ENCODE data around the gene KCNA4. TPM values are rescaled to one million over a fixed set of nuclear protein-coding genes. Genes with fewer than 3 reads are reported as not detected.
A peak's percentile ranks its signal among the peaks of the same experiment; 100 is the strongest.

The KCNA4 gene
- total RNA-seq (2021) (not detected in 2 replicates), Bru-seq, nascent RNA (not detected), BruChase-seq, experiment 1, labeled RNA remaining after a 2-hour chase (percentile 11 among the genes with signal in this experiment), BruChase-seq, experiment 2, labeled RNA remaining after a 6-hour chase (percentile 16 among the genes with signal in this experiment)
- long read RNA-seq = 0 reads

- no peaks in the 10 kb centered on the region for H4K20me1 ChIP-seq (ENCODE audit: insufficient read depth)
- TF ChIP-seq EZH2 (IDR thresholded peaks at IDR 0.05; ENCODE audit: low read depth) = no peak
- TF ChIP-seq CTCF (conservative IDR thresholded peaks at IDR 0.05) = no peak
- intact Hi-C loops (cut with micrococcal nuclease; ENCODE audit: unreplicated experiment) = no loop called here
- no peaks in the 10 kb centered on the region for H3K36me3 ChIP-seq (ENCODE audit: low read depth)
- H3K4me2 ChIP-seq = no peak within 1 kb of the TSS
- H3K9me3 ChIP-seq (ENCODE audit: insufficient read depth, low read depth) = no peaks in the 10 kb centered on the region
- H3K4me1 ChIP-seq (replicated peaks; ENCODE audit: insufficient read depth) = no peaks in the 10 kb centered on the region
- no peak within 1 kb of the TSS for H2AFZ ChIP-seq
- H3K27ac ChIP-seq = no peak within 1 kb of the TSS
- H3K79me2 ChIP-seq (ENCODE audit: low read depth) = no peaks in the 10 kb centered on the region
- H3K9me2 ChIP-seq (ENCODE audit: insufficient read depth) = no peaks in the 10 kb centered on the region
- CTCF ChIA-PET = no interaction called here
- H3K4me3 ChIP-seq = no peak within 1 kb of the TSS
- no peaks in the 10 kb centered on the region for H3F3A ChIP-seq (ENCODE audit: insufficient read depth, low read depth)
- no TSS peak for BruUV-seq (replicated peaks)
- POLR2A ChIA-PET (ENCODE audit: unreplicated experiment) = no interaction called here
- peaks cover 48% of the 10 kb centered on the region for H3K27me3 ChIP-seq (ENCODE audit: insufficient read depth, low read depth)
- DNase-seq = no peak
Measured at GRCh38 chr11:30016588-30017363, at the start of gene KCNA4. Gene KCNA4 (minus strand): TSS chr11:30017030. CDS start chr11:30012678, 4,352 bp downstream.

- Histone ChIP-seq H2AFZ (no peak overlapping the region), H3K9me3 (ENCODE audit: insufficient read depth, low read depth) (0 out of 2 replicates have a peak, but pooled peaks cover 9% of the 10 kb centered on the region), H3K27me3 (ENCODE audit: insufficient read depth, low read depth) (no peaks in the 10 kb centered on the region), H3K4me2 (no peak overlapping the region), H3F3A (ENCODE audit: insufficient read depth, low read depth) (no peaks in the 10 kb centered on the region), H3K36me3 (ENCODE audit: low read depth) (no peaks in the 10 kb centered on the region), H3K9me2 (ENCODE audit: insufficient read depth) (no peaks in the 10 kb centered on the region), H3K79me2 (ENCODE audit: low read depth) (no peaks in the 10 kb centered on the region), H3K4me3 (no peak overlapping the region), H3K4me1 (replicated peaks; ENCODE audit: insufficient read depth) (no peaks in the 10 kb centered on the region), H4K20me1 (ENCODE audit: insufficient read depth) (no peaks in the 10 kb centered on the region), H3K27ac (no peak overlapping the region)
- ChIA-PET POLR2A (ENCODE audit: unreplicated experiment) (no interaction called here), CTCF (no interaction called here)
- DNase-seq = no peak
- intact Hi-C loops (cut with micrococcal nuclease; ENCODE audit: unreplicated experiment) = no loop called here
- no TSS peak for BruUV-seq (replicated peaks)
- TF ChIP-seq EZH2 (IDR thresholded peaks at IDR 0.05; ENCODE audit: low read depth) = no peak
Measured at GRCh38 chr11:30062103-30062502, 45.3 kb upstream of the KCNA4 start.

- Histone ChIP-seq H3K79me2 (ENCODE audit: low read depth) (no peaks in the 10 kb centered on the region), H3K9me3 (ENCODE audit: insufficient read depth, low read depth) (0 out of 2 replicates have a peak, but pooled peaks cover 9% of the 10 kb centered on the region), H3K9me2 (ENCODE audit: insufficient read depth) (no peaks in the 10 kb centered on the region), H3K36me3 (ENCODE audit: low read depth) (no peaks in the 10 kb centered on the region), H3F3A (ENCODE audit: insufficient read depth, low read depth) (no peaks in the 10 kb centered on the region), H3K4me3 (no peak overlapping the region), H3K27ac (no peak overlapping the region), H3K27me3 (ENCODE audit: insufficient read depth, low read depth) (no peaks in the 10 kb centered on the region), H3K4me1 (replicated peaks; ENCODE audit: insufficient read depth) (no peaks in the 10 kb centered on the region), H2AFZ (no peak overlapping the region), H3K4me2 (no peak overlapping the region), H4K20me1 (ENCODE audit: insufficient read depth) (no peaks in the 10 kb centered on the region)
- no peak for DNase-seq
- ChIA-PET CTCF (no interaction called here), POLR2A (ENCODE audit: unreplicated experiment) (no interaction called here)
- TF ChIP-seq CTCF (conservative IDR thresholded peaks at IDR 0.05) (no peak), EZH2 (IDR thresholded peaks at IDR 0.05; ENCODE audit: low read depth) (no peak)
- no TSS peak for BruUV-seq (replicated peaks)
- intact Hi-C loops (cut with micrococcal nuclease; ENCODE audit: unreplicated experiment) = no loop called here
Measured at GRCh38 chr11:30059172-30059815, 42.5 kb upstream of the KCNA4 start.

All from PC-9 (cell line).